ENCODE results near the gene AQP10. TPM values are rescaled to one million over a fixed set of nuclear protein-coding genes. Genes with fewer than 3 reads are reported as not detected.

Gene AQP10
- total and polyA plus RNA-seq, 10 of the 15 experiments (the other 5 are each of a cell fraction or from before 2014, with no cell fraction given) = not detected

DNA sequence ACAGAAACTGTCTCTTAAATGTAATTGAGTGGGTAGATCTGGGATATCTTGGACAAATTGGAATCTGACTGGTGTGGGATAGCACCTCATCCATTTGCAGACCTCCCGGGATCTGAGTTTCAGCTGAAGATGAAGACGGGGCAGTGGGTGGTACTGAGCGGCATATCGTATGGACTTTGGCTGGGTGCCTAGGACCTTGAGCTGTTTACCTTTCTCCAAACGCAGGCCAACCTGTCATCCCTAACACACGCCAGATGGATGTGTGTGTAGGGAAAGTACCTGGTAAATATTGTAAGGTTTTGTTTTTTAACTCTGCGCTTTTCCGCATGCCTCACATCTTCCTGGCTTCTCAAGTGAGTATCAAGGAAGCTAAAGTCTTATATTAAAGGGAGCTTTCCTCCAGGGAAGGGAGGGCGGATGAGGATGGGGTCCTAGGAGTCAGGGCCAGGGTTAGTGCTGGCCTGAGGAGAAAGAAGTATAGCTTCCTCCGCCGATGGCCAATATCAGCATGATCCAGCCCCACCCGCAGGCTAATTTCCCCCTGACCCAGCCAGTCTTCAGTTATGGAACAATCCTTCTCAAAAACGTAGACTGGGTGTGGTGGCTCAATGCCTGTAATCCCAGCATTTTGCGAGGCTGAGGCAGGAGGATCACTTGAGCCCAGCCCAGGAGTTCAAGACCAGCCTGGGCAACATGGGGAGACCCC is 30.6 kb downstream of the AQP10 start:
- ChIA-PET RAD21 (ENCODE audit: unreplicated experiment) (interaction anchor here (0.5 to 3.3 kb wide), 7 partner anchors 19 to 559 kb away, joined by 3 to 18 read pairs (median 4); no protein-coding TSS in a partner anchor), CTCF (interaction anchor here (1.0 to 12.1 kb wide), 10 partner anchors 16 to 195 kb away, joined by 3 to 94 read pairs (median 5); no protein-coding TSS in a partner anchor), POLR2A (interaction anchor here (0.7 to 1.3 kb wide), 3 partner anchors 10 to 52 kb away, joined by 5 to 9 read pairs (median 5); no protein-coding TSS in a partner anchor), SMC1A (ENCODE audit: uncharacterized antibody, unreplicated experiment) (interaction anchor here (0.6 to 2.5 kb wide), 3 partner anchors 10 to 273 kb away, joined by 3 to 12 read pairs (median 4); no protein-coding TSS in a partner anchor)
- H3K4me2 ChIP-seq (ENCODE audit: control insufficient read depth, insufficient read depth) = no peak overlapping the region
- no peak overlapping the region for H3K9ac ChIP-seq (ENCODE audit: control insufficient read depth, insufficient read depth, low read length)
- WGBS (ENCODE audit: insufficient coverage, insufficient replicate concordance, low lambda C conversion rate, missing lambda C conversion rate) = 88% methylated on average over 14 of the region's 14 CpGs
- no peaks in the 10 kb centered on the region for H3K79me2 ChIP-seq (ENCODE audit: control insufficient read depth, insufficient read depth, low read length)
- H3K36me3 ChIP-seq (ENCODE audit: control insufficient read depth in 2 of 2, insufficient read depth in 2 of 2, low read length in 1 of 2) = no peaks in the 10 kb centered on the region; a peak in 2 of 4 replicates
- H3K4me3 ChIP-seq = no peak overlapping the region
- in situ Hi-C loops (cut with MboI) = no loop called here
- H3K4me1 ChIP-seq (ENCODE audit: control insufficient read depth, insufficient read depth, low read length) = peaks cover 10% of the 10 kb centered on the region
- TF ChIP-seq SIX5 (IDR thresholded peaks at IDR 0.05; ENCODE audit: low read depth, low read length, severe bottlenecking) = no peak
- TF ChIP-seq NFXL1 (IDR thresholded peaks at IDR 0.05; ENCODE audit: borderline replicate concordance) = no peak
- no peak for TF ChIP-seq RAD21 (IDR thresholded peaks at IDR 0.05; ENCODE audit: insufficient read depth, low read depth, low read length)
- TF ChIP-seq TCF12 (IDR thresholded peaks at IDR 0.05; ENCODE audit: low read depth, low read length) = no peak
- no peak for TF ChIP-seq FOXK2 (IDR thresholded peaks at IDR 0.05)
- TF ChIP-seq ZNF207 (IDR thresholded peaks at IDR 0.05; ENCODE audit: borderline replicate concordance) = no peak
- no peak for TF ChIP-seq GATAD2B (conservative IDR thresholded peaks at IDR 0.05; ENCODE audit: low read depth)
- TF ChIP-seq, protein P1, sequence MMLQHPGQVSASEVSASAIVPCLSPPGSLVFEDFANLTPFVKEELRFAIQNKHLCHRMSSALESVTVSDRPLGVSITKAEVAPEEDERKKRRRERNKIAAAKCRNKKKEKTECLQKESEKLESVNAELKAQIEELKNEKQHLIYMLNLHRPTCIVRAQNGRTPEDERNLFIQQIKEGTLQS (IDR thresholded peaks at IDR 0.05; ENCODE audit: borderline replicate concordance, extremely low read depth, low read depth, low read length) = no peak
- TF ChIP-seq ESRRA (IDR thresholded peaks at IDR 0.05; ENCODE audit: low read length) = no peak
- no peak for TF ChIP-seq CHD1 (IDR thresholded peaks at IDR 0.05; ENCODE audit: low read depth, low read length)
- TF ChIP-seq SMARCA5 (IDR thresholded peaks at IDR 0.05) = no peak
- TF ChIP-seq FOS (IDR thresholded peaks at IDR 0.05; ENCODE audit: borderline replicate concordance, extremely low read depth, insufficient read length) = no peak
- TF ChIP-seq POLR2A (IDR thresholded peaks at IDR 0.05; ENCODE audit: low read depth, low read length) = no peak
- TF ChIP-seq POLR2AphosphoS2 (IDR thresholded peaks at IDR 0.05; ENCODE audit: low read depth, low read length) = no peak
- H3K9me3 ChIP-seq (replicated peaks; ENCODE audit: control insufficient read depth, insufficient read depth, low read length) = no peaks in the 10 kb centered on the region
- H3K27me3 ChIP-seq (replicated peaks in 1 of 2; ENCODE audit: control insufficient read depth in 2 of 2, insufficient read depth in 2 of 2, low read length in 1 of 2) = peaks cover 0 to 5% of the 10 kb centered on the region in 2 experiments; a peak in 2 of 4 replicates
- FAIRE-seq = no peak
- H2AFZ ChIP-seq (ENCODE audit: control insufficient read depth, low read depth, low read length) = no peak overlapping the region
- no peak for DNase-seq (ENCODE audit: low read depth, low spot score)
- no peaks in the 10 kb centered on the region for H4K20me1 ChIP-seq (ENCODE audit: control insufficient read depth, insufficient read depth)
- no peak overlapping the region for H3K27ac ChIP-seq (ENCODE audit: control insufficient read depth, insufficient read depth)
- BruUV-seq (replicated peaks) = no TSS peak
- intact Hi-C loops (cut with micrococcal nuclease; ENCODE audit: unreplicated experiment) = loop anchor here (5.0 kb wide), 1 partner anchor 116 kb away; no protein-coding TSS in a partner anchor
- no peak for ATAC-seq

All from GM12878 (cell line).